HepG2 (cell line): ENCODE data around the gene CCDC80. TPM values are rescaled to one million over a fixed set of nuclear protein-coding genes. Genes with fewer than 3 reads are reported as not detected.

Experiments
- EHMT2 ChIP-seq: fragments of 200-600 bp; sonication (generic); IDR thresholded peaks from 2 replicates; pipeline ENCODE4 v1.7.0; 2017; ENCODE audit warnings: antibody characterized with exemption, low read depth, low read length, borderline replicate concordance
- FLYWCH1 ChIP-seq: sonication (generic); formaldehyde crosslinking; IDR thresholded peaks from 2 replicates; pipeline ENCODE4 v1.8.1; 2023; ENCODE audit warnings: mild to moderate bottlenecking, missing genetic modification reagents
- GATA4 ChIP-seq: sonication (generic); IDR thresholded peaks from 2 replicates; pipeline ENCODE4 v1.6.1; 2016; ENCODE audit warnings: antibody characterized with exemption, low read depth, borderline replicate concordance
- MEIS2 ChIP-seq: sonication (generic); formaldehyde crosslinking; IDR thresholded peaks from 2 replicates; pipeline ENCODE4 v1.9.0; 2021; ENCODE audit warnings: mild to moderate bottlenecking, missing genetic modification reagents
- RELA ChIP-seq: sonication (generic); formaldehyde crosslinking; IDR thresholded peaks from 2 replicates; pipeline ENCODE4 v1.4.0; 2020; ENCODE audit warnings: missing genetic modification reagents
- YEATS2 ChIP-seq: sonication (generic); formaldehyde crosslinking; IDR thresholded peaks from 2 replicates; pipeline ENCODE4 v1.4.0; 2020; ENCODE audit warnings: missing genetic modification reagents, borderline replicate concordance
- ZNF124 ChIP-seq: sonication (generic); formaldehyde crosslinking; IDR thresholded peaks from 2 replicates; pipeline ENCODE4 v1.4.0; 2020; ENCODE audit warnings: missing genetic modification reagents
- ZNF274 ChIP-seq: sonication (generic); formaldehyde crosslinking; IDR thresholded peaks from 2 replicates; pipeline ENCODE4 v1.5.1; 2020; ENCODE audit warnings: mild to moderate bottlenecking, missing genetic modification reagents
- ZNF598 ChIP-seq: sonication (generic); formaldehyde crosslinking; IDR thresholded peaks from 2 replicates; pipeline ENCODE4 v1.5.1; 2020; ENCODE audit warnings: mild to moderate bottlenecking, missing genetic modification reagents, borderline replicate concordance
- ZNF672 ChIP-seq: sonication (generic); formaldehyde crosslinking; IDR thresholded peaks from 2 replicates; pipeline ENCODE4 v1.8.1; 2022; ENCODE audit warnings: missing genetic modification reagents
- ZNF784 ChIP-seq: sonication (generic); formaldehyde crosslinking; IDR thresholded peaks from 2 replicates; pipeline ENCODE4 v1.5.1; 2020; ENCODE audit warnings: missing genetic modification reagents, mild to moderate bottlenecking, borderline replicate concordance
- polyA plus RNA-seq, 8 experiments: library from polyadenylated mRNA; depleted of rRNA in 3 of 8; stranded (reverse) in 7 of 8; unstranded in 1 of 8; fragments of >200 nt; fragmentation: Illumina TruSeq in 4 of 8; extraction: Trizol in 4 of 8; gene quantifications; 2 replicates each; pipeline versions ENCODE4 v1.2.1 to v1.2.3, GENCODE V29; 2011 to 2016; ENCODE audit warnings: low read depth in 4 of 8, missing spikeins in 1 of 8, mixed read lengths in 1 of 8; ENCODE audit not compliant: insufficient read depth in 1 of 8
- total RNA-seq, 5 experiments: library from RNA; depleted of rRNA; stranded (reverse); fragments of >200 nt; fragmentation: Illumina TruSeq; extraction: Trizol; gene quantifications; 2 replicates each; pipeline ENCODE4 v1.2.3, GENCODE V29; 2016; ENCODE audit warnings: low read depth in 1 of 5
- TF ChIP-seq, protein P1 (sequence below): sonication (generic); formaldehyde crosslinking; IDR thresholded peaks from 2 replicates; pipeline ENCODE4 v1.4.0; 2020; ENCODE audit warnings: missing genetic modification reagents
- TF ChIP-seq, protein P2 (sequence below), 2 experiments: sonication (generic) in 1 of 2; formaldehyde crosslinking in 1 of 2; IDR thresholded peaks; 2 replicates each; pipeline versions ENCODE4 v1.5.1 to v1.6.1; 2011 to 2020; ENCODE audit warnings: borderline replicate concordance in 1 of 2, low read depth in 1 of 2, low read length in 1 of 2, mild to moderate bottlenecking in 1 of 2, missing genetic modification reagents in 1 of 2, moderate library complexity in 1 of 2

CCDC80 gene
- total and polyA plus RNA-seq, 2 of the 13 experiments (the other 11 are each of a cell fraction or from before 2014, with no cell fraction given): not detected

- TF ChIP-seq ZNF598 (CRISPR knock-in tag) (peak; percentile 10; the same call in 1 of the 2 replicates), YEATS2 (CRISPR knock-in tag) (no peak), ZNF672 (no peak), ZNF124 (CRISPR knock-in tag) (0 out of 2 replicates have a peak, but pooled peaks have one; percentile 13), FLYWCH1 (no peak), ZNF274 (CRISPR knock-in tag) (peak; percentile 16; the same call in 1 of the 2 replicates), ZNF784 (CRISPR knock-in tag) (no peak; the same call in none of the 2 replicates), EHMT2 (no peak), RELA (CRISPR knock-in tag) (no peak), GATA4 (no peak), MEIS2 (CRISPR knock-in tag) (peak; percentile 3; the same call in 1 of the 2 replicates)
- TF ChIP-seq, protein P1, sequence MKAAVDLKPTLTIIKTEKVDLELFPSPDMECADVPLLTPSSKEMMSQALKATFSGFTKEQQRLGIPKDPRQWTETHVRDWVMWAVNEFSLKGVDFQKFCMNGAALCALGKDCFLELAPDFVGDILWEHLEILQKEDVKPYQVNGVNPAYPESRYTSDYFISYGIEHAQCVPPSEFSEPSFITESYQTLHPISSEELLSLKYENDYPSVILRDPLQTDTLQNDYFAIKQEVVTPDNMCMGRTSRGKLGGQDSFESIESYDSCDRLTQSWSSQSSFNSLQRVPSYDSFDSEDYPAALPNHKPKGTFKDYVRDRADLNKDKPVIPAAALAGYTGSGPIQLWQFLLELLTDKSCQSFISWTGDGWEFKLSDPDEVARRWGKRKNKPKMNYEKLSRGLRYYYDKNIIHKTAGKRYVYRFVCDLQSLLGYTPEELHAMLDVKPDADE (CRISPR knock-in tag): 0 out of 2 replicates have a peak, but pooled peaks have one; percentile 79
- TF ChIP-seq, protein P2, sequence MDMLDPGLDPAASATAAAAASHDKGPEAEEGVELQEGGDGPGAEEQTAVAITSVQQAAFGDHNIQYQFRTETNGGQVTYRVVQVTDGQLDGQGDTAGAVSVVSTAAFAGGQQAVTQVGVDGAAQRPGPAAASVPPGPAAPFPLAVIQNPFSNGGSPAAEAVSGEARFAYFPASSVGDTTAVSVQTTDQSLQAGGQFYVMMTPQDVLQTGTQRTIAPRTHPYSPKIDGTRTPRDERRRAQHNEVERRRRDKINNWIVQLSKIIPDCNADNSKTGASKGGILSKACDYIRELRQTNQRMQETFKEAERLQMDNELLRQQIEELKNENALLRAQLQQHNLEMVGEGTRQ (IDR thresholded peaks at IDR 0.05; ENCODE audit: low read depth, low read length): no peak
- TF ChIP-seq, protein P2 (CRISPR knock-in tag; IDR thresholded peaks at IDR 0.05; ENCODE audit: borderline replicate concordance): no peak
Observed at GRCh38 chr3:112560721-112561483, 80.0 kb downstream of the CCDC80 start (continued).
